HepG2 (cell line): Measurements from ENCODE around the gene TMTC2.

ENCODE experiments used
- ARHGAP35 ChIP-seq: sonication (generic); formaldehyde crosslinking; IDR thresholded peaks from 2 replicates; pipeline ENCODE4 v1.9.0; 2022; ENCODE audit warnings: mild to moderate bottlenecking, inconsistent platforms, moderate library complexity, missing genetic modification reagents, borderline replicate concordance
- CHD2 ChIP-seq: IDR thresholded peaks from 2 replicates; pipeline ENCODE4 v1.6.1; 2011; ENCODE audit warnings: low read depth, low read length, improper control_type of control experiment
- CTCF ChIP-seq: sonication (generic); formaldehyde crosslinking; IDR thresholded peaks from 2 replicates; pipeline ENCODE4 v1.5.0; 2020; ENCODE audit warnings: mild to moderate bottlenecking, missing genetic modification reagents, moderate library complexity
- HCFC1 ChIP-seq: fragments of 150-350 bp; IDR thresholded peaks from 2 replicates; pipeline ENCODE4 v1.6.1; 2014; ENCODE audit warnings: low read depth, low read length
- HMG20A ChIP-seq: IDR thresholded peaks from 2 replicates; pipeline ENCODE4 v1.6.1; 2016; ENCODE audit warnings: borderline replicate concordance
- HMGXB4 ChIP-seq, 2 experiments: sonication (generic) in 1 of 2; formaldehyde crosslinking in 1 of 2; IDR thresholded peaks; 2 replicates each; pipeline versions ENCODE4 v1.4.0 to v1.6.1; 2018 to 2020; ENCODE audit warnings: missing genetic modification reagents in 2 of 2, borderline replicate concordance in 1 of 2, low read depth in 1 of 2, mild to moderate bottlenecking in 1 of 2, missing biosample characterization in 1 of 2
- JUN ChIP-seq: sonication (generic); formaldehyde crosslinking; IDR thresholded peaks from 2 replicates; pipeline ENCODE4 v1.4.0; 2020; ENCODE audit warnings: mild to moderate bottlenecking, missing genetic modification reagents
- KLF16 ChIP-seq, 2 experiments: sonication (generic) in 1 of 2; formaldehyde crosslinking in 1 of 2; IDR thresholded peaks; 2 replicates each; pipeline versions ENCODE4 v1.6.1 to v1.8.0; 2016 to 2023; ENCODE audit warnings: missing genetic modification reagents in 2 of 2, missing compliant biosample characterization in 1 of 2
- PAX8 ChIP-seq: sonication (generic); formaldehyde crosslinking; IDR thresholded peaks from 2 replicates; pipeline ENCODE4 v1.8.0; 2022; ENCODE audit warnings: mild to moderate bottlenecking, missing genetic modification reagents, borderline replicate concordance
- PHF8 ChIP-seq: sonication (generic); formaldehyde crosslinking; IDR thresholded peaks from 2 replicates; pipeline ENCODE4 v1.5.0; 2020; ENCODE audit warnings: missing genetic modification reagents
- POLR2AphosphoS2 ChIP-seq: IDR thresholded peaks from 2 replicates; pipeline ENCODE4 v1.6.1; 2011; ENCODE audit warnings: low read depth, low read length, improper control_type of control experiment
- RFX5 ChIP-seq: IDR thresholded peaks from 2 replicates; pipeline ENCODE4 v1.6.1; 2011; ENCODE audit warnings: low read depth, low read length, improper control_type of control experiment
- SMC3 ChIP-seq: IDR thresholded peaks from 2 replicates; pipeline ENCODE4 v1.6.1; 2011; ENCODE audit warnings: low read length, improper control_type of control experiment

GRCh38 chr12:82698708-82699564 is 12.2 kb downstream of the TMTC2 start:
- no peak for TF ChIP-seq HCFC1
- TF ChIP-seq PAX8 (CRISPR knock-in tag) = no peak
- TF ChIP-seq CTCF (CRISPR knock-in tag) = no peak
- TF ChIP-seq ARHGAP35 (CRISPR knock-in tag) = no peak
- no peak for TF ChIP-seq PHF8 (CRISPR knock-in tag)
- TF ChIP-seq SMC3 = no peak
- no peak for TF ChIP-seq CHD2
- no peak for TF ChIP-seq KLF16 (CRISPR knock-in tag; IDR thresholded peaks at IDR 0.05)
- TF ChIP-seq HMGXB4 (CRISPR knock-in tag; IDR thresholded peaks at IDR 0.05; ENCODE audit: borderline replicate concordance in 1 of 2, low read depth in 1 of 2) = no peak
- TF ChIP-seq RFX5 = no peak
- TF ChIP-seq JUN (CRISPR knock-in tag) = no peak
- no peak for TF ChIP-seq POLR2AphosphoS2
- no peak for TF ChIP-seq HMG20A (CRISPR knock-in tag)
